ENCODE results near the gene ZNF521. TPM values are rescaled to one million over a fixed set of nuclear protein-coding genes. Genes with fewer than 3 reads are reported as not detected.

ZNF521 gene
- total RNA-seq, 3 donors from 2014 or later: 30.2 to 67.5 (median 51.8) TPM

- Histone ChIP-seq H3K4me1 (peaks cover 0 to 15% of the 10 kb centered on the region in 2 donors), H3K27ac (peak overlapping the region in 1 of 2 donors; percentile 19), H3K36me3 (no peaks in the 10 kb centered on the region), H3K27me3 (no peaks in the 10 kb centered on the region), H3K4me3 (no peak overlapping the region), H3K9me3 (no peaks in the 10 kb centered on the region)
- TF ChIP-seq, protein P1, sequence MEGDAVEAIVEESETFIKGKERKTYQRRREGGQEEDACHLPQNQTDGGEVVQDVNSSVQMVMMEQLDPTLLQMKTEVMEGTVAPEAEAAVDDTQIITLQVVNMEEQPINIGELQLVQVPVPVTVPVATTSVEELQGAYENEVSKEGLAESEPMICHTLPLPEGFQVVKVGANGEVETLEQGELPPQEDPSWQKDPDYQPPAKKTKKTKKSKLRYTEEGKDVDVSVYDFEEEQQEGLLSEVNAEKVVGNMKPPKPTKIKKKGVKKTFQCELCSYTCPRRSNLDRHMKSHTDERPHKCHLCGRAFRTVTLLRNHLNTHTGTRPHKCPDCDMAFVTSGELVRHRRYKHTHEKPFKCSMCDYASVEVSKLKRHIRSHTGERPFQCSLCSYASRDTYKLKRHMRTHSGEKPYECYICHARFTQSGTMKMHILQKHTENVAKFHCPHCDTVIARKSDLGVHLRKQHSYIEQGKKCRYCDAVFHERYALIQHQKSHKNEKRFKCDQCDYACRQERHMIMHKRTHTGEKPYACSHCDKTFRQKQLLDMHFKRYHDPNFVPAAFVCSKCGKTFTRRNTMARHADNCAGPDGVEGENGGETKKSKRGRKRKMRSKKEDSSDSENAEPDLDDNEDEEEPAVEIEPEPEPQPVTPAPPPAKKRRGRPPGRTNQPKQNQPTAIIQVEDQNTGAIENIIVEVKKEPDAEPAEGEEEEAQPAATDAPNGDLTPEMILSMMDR (IDR thresholded peaks at IDR 0.05): no peak
- no peak for TF ChIP-seq POLR2A (IDR thresholded peaks at IDR 0.05)
- no peak for TF ChIP-seq POLR2AphosphoS5 (IDR thresholded peaks at IDR 0.05)
- DNase-seq (ENCODE audit: low spot score in 2 of 2): no peak
- intact Hi-C loops (cut with DNase I; ENCODE audit: low total_unique reads): no loop called here
These were observed 70.4 kb downstream of the ZNF521 start for GRCh38 chr18:25281556-25281955.

DNA sequence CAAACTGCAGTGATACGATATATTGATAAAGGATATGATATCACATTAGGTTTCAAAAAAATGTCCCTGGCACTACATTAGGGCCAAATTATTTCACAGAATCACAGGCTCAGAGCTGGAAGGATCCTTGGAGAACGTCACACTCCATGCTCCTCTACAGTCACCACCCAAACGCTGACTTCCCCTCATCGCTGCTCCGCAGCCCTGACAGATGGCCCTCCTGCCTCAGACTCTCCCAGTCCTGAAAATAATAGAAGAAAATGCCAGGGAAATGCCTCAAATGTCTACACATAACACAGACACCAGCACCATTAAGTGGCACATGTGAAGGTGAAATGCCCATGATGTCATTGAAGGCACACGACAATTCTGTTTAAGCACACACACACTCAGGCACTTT lies 72.0 kb downstream of the ZNF521 start:
- Histone ChIP-seq H3K4me1 (peaks cover 0 to 4% of the 10 kb centered on the region in 2 donors), H3K9me3 (no peaks in the 10 kb centered on the region), H3K27ac (no peak overlapping the region), H3K36me3 (no peaks in the 10 kb centered on the region), H3K4me3 (no peak overlapping the region), H3K27me3 (no peaks in the 10 kb centered on the region)
- intact Hi-C loops (cut with DNase I; ENCODE audit: low total_unique reads): no loop called here
- TF ChIP-seq POLR2A (IDR thresholded peaks at IDR 0.05) (no peak), POLR2AphosphoS5 (IDR thresholded peaks at IDR 0.05) (no peak)
- TF ChIP-seq, protein P1 (IDR thresholded peaks at IDR 0.05): no peak
- DNase-seq (ENCODE audit: low spot score in 2 of 2): no peak

DNA sequence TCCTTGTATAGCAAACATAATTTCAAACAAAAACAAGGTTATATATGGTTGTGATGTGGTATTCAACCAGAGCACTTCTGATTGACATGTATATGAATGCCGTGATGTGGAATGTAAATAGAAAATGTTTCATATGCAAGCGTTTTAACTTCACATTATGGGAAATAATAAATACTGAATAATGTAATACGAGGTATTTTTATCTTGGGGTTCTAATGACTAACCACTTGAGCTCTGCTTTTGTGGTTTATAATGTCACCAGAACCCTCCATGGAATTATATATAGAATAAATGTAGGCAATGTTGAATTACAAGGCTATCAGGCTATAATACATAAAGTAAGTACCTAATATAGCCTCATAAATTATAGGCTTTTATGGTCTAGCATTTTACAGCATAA lies 72.4 kb downstream of the ZNF521 start:
- Histone ChIP-seq H3K9me3 (no peaks in the 10 kb centered on the region), H3K27ac (no peak overlapping the region), H3K4me3 (no peak overlapping the region), H3K4me1 (peaks cover 0 to 4% of the 10 kb centered on the region in 2 donors), H3K27me3 (no peaks in the 10 kb centered on the region), H3K36me3 (no peaks in the 10 kb centered on the region)
- no peak for DNase-seq (ENCODE audit: low spot score in 2 of 2)
- intact Hi-C loops (cut with DNase I; ENCODE audit: low total_unique reads): no loop called here
- no peak for TF ChIP-seq POLR2A (IDR thresholded peaks at IDR 0.05)
- TF ChIP-seq, protein P1 (IDR thresholded peaks at IDR 0.05): no peak
- TF ChIP-seq POLR2AphosphoS5 (IDR thresholded peaks at IDR 0.05): no peak

GRCh38 chr18:25279133-25279532 lies 72.8 kb downstream of the ZNF521 start:
- H3K4me3 ChIP-seq: no peak overlapping the region
- H3K36me3 ChIP-seq: no peaks in the 10 kb centered on the region
- TF ChIP-seq POLR2AphosphoS5 (IDR thresholded peaks at IDR 0.05): no peak
- TF ChIP-seq, protein P1 (IDR thresholded peaks at IDR 0.05): no peak
- TF ChIP-seq POLR2A (IDR thresholded peaks at IDR 0.05): no peak
- peaks cover 0 to 2% of the 10 kb centered on the region in 2 donors for H3K4me1 ChIP-seq
- intact Hi-C loops (cut with DNase I; ENCODE audit: low total_unique reads): no loop called here
- DNase-seq (ENCODE audit: low spot score in 2 of 2): no peak
- H3K27ac ChIP-seq: no peak overlapping the region
- H3K9me3 ChIP-seq: no peaks in the 10 kb centered on the region
- H3K27me3 ChIP-seq: no peaks in the 10 kb centered on the region

DNA sequence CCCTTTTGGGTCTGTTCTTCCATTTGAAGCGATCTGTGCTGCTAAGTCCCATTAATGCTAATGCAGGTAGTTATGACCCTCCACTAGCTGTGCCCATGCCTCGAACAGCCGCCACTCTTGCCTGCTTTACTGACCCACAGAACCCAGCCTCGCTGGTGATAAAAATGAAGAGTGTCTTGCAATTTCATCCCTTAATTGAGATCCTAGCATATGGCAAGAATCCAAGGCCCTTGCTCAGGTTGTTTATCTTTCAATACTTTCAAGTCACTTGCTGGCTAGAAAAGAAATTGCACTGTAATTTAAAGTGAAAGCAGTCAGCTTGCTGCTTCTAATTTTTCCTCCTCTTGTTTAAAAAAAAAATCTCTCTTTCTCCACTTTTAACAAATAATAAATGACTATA lies 73.6 kb downstream of the ZNF521 start:
- H3K4me1 ChIP-seq: no peaks in the 10 kb centered on the region
- no peaks in the 10 kb centered on the region for H3K36me3 ChIP-seq
- H3K9me3 ChIP-seq: no peaks in the 10 kb centered on the region
- intact Hi-C loops (cut with DNase I; ENCODE audit: low total_unique reads): no loop called here
- H3K4me3 ChIP-seq: peak overlapping the region in 1 of 3 donors; percentile 22
- H3K27me3 ChIP-seq: no peaks in the 10 kb centered on the region
- DNase-seq (ENCODE audit: low spot score in 2 of 2): no peak
- TF ChIP-seq POLR2AphosphoS5 (IDR thresholded peaks at IDR 0.05) (no peak), POLR2A (IDR thresholded peaks at IDR 0.05) (no peak)
- TF ChIP-seq, protein P1 (IDR thresholded peaks at IDR 0.05): no peak
- H3K27ac ChIP-seq: peak overlapping the region in 1 of 2 donors; percentile 3

Measured in breast epithelium (tissue), 4 donors.